B cell (primary cell): ENCODE data around the gene CAPN5. TPM values are rescaled to one million over a fixed set of nuclear protein-coding genes. Genes with fewer than 3 reads are reported as not detected.
"Not testable (repeated sequence)": the region's sequence is repeated elsewhere in the genome, so short reads cannot be mapped to it uniquely, and the experiment has no call there.

Source experiments
- ATAC-seq: fragments of 200-7000 bp; cut with Tn5 transposase; one replicate; pipeline ENCODE4 v1.10.0; 2021; ENCODE audit warnings: low read depth, mild to moderate bottlenecking, moderate number of reproducible peaks, moderate library complexity
- CTCF ChIA-PET: fragments of 350-600 bp; sonication (Branson Sonifier 250); formaldehyde crosslinking; loops from one replicate; lab custom pipeline; 2021; ENCODE audit warnings: antibody characterized with exemption, inconsistent platforms; lab: Charles Lee
- POLR2A ChIA-PET: fragments of 350-600 bp; sonication (Branson Sonifier 250); formaldehyde crosslinking; loops from one replicate; lab custom pipeline; 2021; ENCODE audit warnings: antibody characterized with exemption; lab: Charles Lee
- DNase-seq: peaks from one replicate; pipeline ENCODE4 v3.0.0; 2013
- H2AFZ ChIP-seq: 2 replicates; pipeline ENCODE4 v1.6.1; 2012; ENCODE audit warnings: mild to moderate bottlenecking, low read depth, low read length; ENCODE audit not compliant: insufficient read depth, poor library complexity, severe bottlenecking
- H3K27ac ChIP-seq, 2 donors: 1 replicate in 1 of 2; 2 replicates in 1 of 2; pipeline ENCODE4 v1.5.1; 2012 to 2013; ENCODE audit warnings: low read length in 2 of 2, mild to moderate bottlenecking in 2 of 2, moderate library complexity in 1 of 2
- H3K27me3 ChIP-seq, 4 experiments: fragments of 200-600 bp in 1 of 4; sonication (generic) in 1 of 4; replicated peaks in 1 of 4; 1 replicate in 2 of 4; 2 replicates in 2 of 4; pipeline versions ENCODE4 v1.6.1 to v1.7.0; 2013 to 2016; ENCODE audit warnings: low read length in 3 of 4, mild to moderate bottlenecking in 2 of 4, mixed read lengths in 1 of 4, moderate library complexity in 1 of 4; ENCODE audit not compliant: insufficient read depth in 4 of 4, control insufficient read depth in 3 of 4; ENCODE audit errors: control extremely low read depth in 1 of 4
- H3K36me3 ChIP-seq, 2 experiments: replicated peaks in 1 of 2; 1 replicate in 1 of 2; 2 replicates in 1 of 2; pipeline versions ENCODE4 v1.6.1 to v1.7.1; 2013; ENCODE audit warnings: low read length in 1 of 2; ENCODE audit not compliant: insufficient read depth in 2 of 2, control insufficient read depth in 1 of 2; ENCODE audit errors: control extremely low read depth in 1 of 2, extremely low read depth in 1 of 2
- H3K4me1 ChIP-seq, 2 donors: fragments of 200-600 bp in 1 of 2; sonication (generic) in 1 of 2; 1 replicate in 1 of 2; 2 replicates in 1 of 2; pipeline versions ENCODE4 v1.5.1 to v1.6.1; 2013 to 2017; ENCODE audit warnings: low read length in 2 of 2; ENCODE audit not compliant: control insufficient read depth in 2 of 2, insufficient read depth in 2 of 2
- H3K4me2 ChIP-seq: replicated peaks from 2 replicates; pipeline ENCODE3; 2012; ENCODE audit warnings: mild to moderate bottlenecking, low read depth, low read length; ENCODE audit not compliant: poor library complexity, severe bottlenecking
- H3K4me3 ChIP-seq, 5 experiments: fragments of 200-600 bp in 1 of 5; sonication (generic) in 1 of 5; 1 replicate in 3 of 5; 2 replicates in 2 of 5; pipeline versions ENCODE4 v1.5.1 to v1.7.0; 2011 to 2016; ENCODE audit warnings: low read length in 4 of 5, mild to moderate bottlenecking in 4 of 5, low read depth in 2 of 5, control low read depth in 1 of 5, moderate library complexity in 1 of 5; ENCODE audit not compliant: insufficient read depth in 1 of 5; ENCODE audit errors: control extremely low read depth in 1 of 5, extremely low read depth in 1 of 5
- H3K79me2 ChIP-seq: fragments of 200-600 bp; sonication (generic); one replicate; pipeline ENCODE4 v1.6.0; 2016; ENCODE audit warnings: low read length; ENCODE audit not compliant: control insufficient read depth, insufficient read depth
- H3K9ac ChIP-seq: fragments of 200-600 bp; sonication (generic); 2 replicates; pipeline ENCODE4 v1.6.1; 2017; ENCODE audit warnings: mild to moderate bottlenecking, low read length, moderate library complexity
- H3K9me3 ChIP-seq, 3 donors: one replicate each; pipeline versions ENCODE4 v1.6.1 to v1.7.1; 2013; ENCODE audit warnings: low read length in 2 of 3; ENCODE audit not compliant: control insufficient read depth in 2 of 3, insufficient read depth in 1 of 3; ENCODE audit errors: control extremely low read depth in 1 of 3
- H4K20me1 ChIP-seq: 2 replicates; pipeline ENCODE4 v1.6.0; 2012; ENCODE audit warnings: mild to moderate bottlenecking, low read length; ENCODE audit not compliant: insufficient read depth, control insufficient read depth, poor library complexity, severe bottlenecking
- H3K27ac Mint-ChIP-seq: one replicate; pipeline ENCODE4 v1.8.0; 2021; ENCODE audit warnings: mixed read lengths
- H3K27me3 Mint-ChIP-seq: one replicate; pipeline ENCODE4 v1.8.0; 2021; ENCODE audit warnings: mixed read lengths
- H3K4me1 Mint-ChIP-seq: one replicate; pipeline ENCODE4 v1.8.0; 2021; ENCODE audit warnings: mixed read lengths
- H3K4me3 Mint-ChIP-seq: one replicate; pipeline ENCODE4 v1.8.0; 2021; ENCODE audit warnings: mixed read lengths
- H3K9me3 Mint-ChIP-seq: one replicate; pipeline ENCODE4 v1.8.0; 2022; ENCODE audit warnings: mixed read lengths; ENCODE audit not compliant: insufficient read depth
- EZH2 ChIP-seq: IDR thresholded peaks from 2 replicates; pipeline ENCODE4 v1.6.1; 2012; ENCODE audit warnings: borderline replicate concordance, low read depth, mild to moderate bottlenecking, moderate library complexity, low read length; ENCODE audit not compliant: insufficient read depth, poor library complexity, severe bottlenecking
- WGBS: methylation state at CpG from one replicate; pipeline ENCODE4 v1.1.5; 2013; ENCODE audit warnings: missing lambda C conversion rate; ENCODE audit not compliant: insufficient coverage; 5-methylcytosine and 5-hydroxymethylcytosine counted together
- intact Hi-C: fragments of 100-400 bp; cut with micrococcal nuclease; formaldehyde crosslinking; loops from one replicate; pipeline ENCODE4 v1.10.0; 2022
- polyA plus RNA-seq: library from polyadenylated mRNA; depleted of rRNA; stranded (reverse); fragments of >200 nt; gene quantifications from 2 replicates; pipeline ENCODE4 v1.2.3, GENCODE V29; 2012
- total RNA-seq, 2 donors: library from RNA; stranded (reverse); fragments of 120-200 nt in 1 of 2; gene quantifications; 1 replicate in 1 of 2; 2 replicates in 1 of 2; pipeline versions ENCODE4 v1.2.3 to v1.2.4, GENCODE V29; 2013 to 2022
- TF ChIP-seq, protein P1 (sequence below): fragments of 200-600 bp; IDR thresholded peaks from one replicate; pipeline ENCODE4 v1.8.0; 2022; ENCODE audit warnings: antibody characterized with exemption, mild to moderate bottlenecking

Gene CAPN5
- total and polyA plus RNA-seq, 2 donors (not counting 1 experiment from before 2014, with no cell fraction given), result 0.74 to 0.78 TPM

GRCh38 chr11:77047928-77048446 is 18.8 kb upstream of the CAPN5 start:
- Histone ChIP-seq H3K27me3 (peaks cover 0 to 24% (median 17%) of the 10 kb centered on the region in 4 experiments), H3K4me1 (peaks cover 14 to 15% of the 10 kb centered on the region in 2 donors)
- H2AFZ ChIP-seq, H3K27ac Mint-ChIP-seq, H3K27ac ChIP-seq, H3K4me3 Mint-ChIP-seq, H3K9me3 ChIP-seq, DNase-seq, H4K20me1 ChIP-seq, H3K9me3 Mint-ChIP-seq, H3K4me2 ChIP-seq, H3K36me3 ChIP-seq, H3K79me2 ChIP-seq, H3K4me3 ChIP-seq, H3K9ac ChIP-seq, ATAC-seq: not testable (repeated sequence)
- TF ChIP-seq, protein P1, sequence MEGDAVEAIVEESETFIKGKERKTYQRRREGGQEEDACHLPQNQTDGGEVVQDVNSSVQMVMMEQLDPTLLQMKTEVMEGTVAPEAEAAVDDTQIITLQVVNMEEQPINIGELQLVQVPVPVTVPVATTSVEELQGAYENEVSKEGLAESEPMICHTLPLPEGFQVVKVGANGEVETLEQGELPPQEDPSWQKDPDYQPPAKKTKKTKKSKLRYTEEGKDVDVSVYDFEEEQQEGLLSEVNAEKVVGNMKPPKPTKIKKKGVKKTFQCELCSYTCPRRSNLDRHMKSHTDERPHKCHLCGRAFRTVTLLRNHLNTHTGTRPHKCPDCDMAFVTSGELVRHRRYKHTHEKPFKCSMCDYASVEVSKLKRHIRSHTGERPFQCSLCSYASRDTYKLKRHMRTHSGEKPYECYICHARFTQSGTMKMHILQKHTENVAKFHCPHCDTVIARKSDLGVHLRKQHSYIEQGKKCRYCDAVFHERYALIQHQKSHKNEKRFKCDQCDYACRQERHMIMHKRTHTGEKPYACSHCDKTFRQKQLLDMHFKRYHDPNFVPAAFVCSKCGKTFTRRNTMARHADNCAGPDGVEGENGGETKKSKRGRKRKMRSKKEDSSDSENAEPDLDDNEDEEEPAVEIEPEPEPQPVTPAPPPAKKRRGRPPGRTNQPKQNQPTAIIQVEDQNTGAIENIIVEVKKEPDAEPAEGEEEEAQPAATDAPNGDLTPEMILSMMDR, result peak; percentile 16
- CTCF ChIA-PET, result interaction anchor here (0.6 to 6.3 kb wide), 9 partner anchors 14 to 571 kb away, joined by 3 to 73 read pairs (median 5); partner anchors contain the start of gene CAPN5
- Mint-ChIP-seq H3K27me3 (peaks cover 30% of the 10 kb centered on the region), H3K4me1 (peaks cover 13% of the 10 kb centered on the region)
- intact Hi-C loops, result loop anchor here (1.0 to 5.0 kb wide), 4 partner anchors 18 to 364 kb away; partner anchors contain the start of genes ACER3 and CAPN5
- POLR2A ChIA-PET, result interaction anchor here (1.1 kb wide), 1 partner anchor 17 kb away, joined by 3 read pairs; no protein-coding TSS in a partner anchor
- WGBS, result no CpG with 5 or more reads among the region's 7 CpGs

DNA sequence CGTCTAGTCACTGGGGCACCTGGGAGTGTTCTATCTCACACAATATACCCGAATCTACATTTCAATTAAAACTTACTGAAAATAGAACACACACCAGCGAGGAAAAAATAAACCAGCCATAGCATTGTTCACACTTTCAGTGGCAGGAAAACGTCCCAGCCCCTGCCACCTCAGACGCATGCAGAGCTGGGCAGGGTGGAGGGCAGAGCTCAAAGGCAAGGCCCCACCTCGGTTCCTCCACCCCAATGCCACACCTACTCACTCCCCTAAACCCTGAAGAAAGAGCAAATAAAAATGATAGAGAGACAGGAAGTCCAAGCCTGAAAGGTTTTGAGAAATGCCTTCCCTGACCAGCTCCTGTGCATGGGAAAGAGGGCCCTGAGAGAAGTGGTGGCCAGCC is 17.7 kb upstream of the CAPN5 start:
- no peak for TF ChIP-seq EZH2
- TF ChIP-seq, protein P1, result no peak
- POLR2A ChIA-PET, result no interaction called here

More for the DNA sequence above, 17.7 kb upstream of the CAPN5 start:
- H3K79me2 ChIP-seq, result no peaks in the 10 kb centered on the region
- H4K20me1 ChIP-seq, result no peaks in the 10 kb centered on the region
- H3K27me3 ChIP-seq, result peaks cover 0 to 19% (median 17%) of the 10 kb centered on the region in 4 experiments
- H3K9me3 ChIP-seq, result no peaks in the 10 kb centered on the region
- no peak overlapping the region for H3K27ac Mint-ChIP-seq
- H3K4me1 Mint-ChIP-seq, result peaks cover 13% of the 10 kb centered on the region
- H3K4me3 ChIP-seq, result no peak overlapping the region
- H3K4me3 Mint-ChIP-seq, result no peak overlapping the region
- DNase-seq, result no peak
- H3K27ac ChIP-seq, result no peak overlapping the region
- H3K9me3 Mint-ChIP-seq, result no peaks in the 10 kb centered on the region
- no peak overlapping the region for H2AFZ ChIP-seq
- H3K4me1 ChIP-seq, result peaks cover 14 to 15% of the 10 kb centered on the region in 2 donors
- H3K36me3 ChIP-seq, result no peaks in the 10 kb centered on the region
- 82% methylated on average over 4 of the region's 6 CpGs for WGBS
- peaks cover 23% of the 10 kb centered on the region for H3K27me3 Mint-ChIP-seq
- CTCF ChIA-PET, result interaction anchor here (6.3 kb wide), 1 partner anchor 42 kb away, joined by 73 read pairs; no protein-coding TSS in a partner anchor
- no peak overlapping the region for H3K4me2 ChIP-seq
- intact Hi-C loops, result loop anchor here (5.0 kb wide), 1 partner anchor 363 kb away; no protein-coding TSS in a partner anchor
- no peak overlapping the region for H3K9ac ChIP-seq
- ATAC-seq, result no peak
